OCI-LY3 (cell line): ENCODE results near the gene SF3B6.

Source experiments
- EZH2phosphoT487 ChIP-seq: fragments of 200-600 bp; shearing (Covaris generic); IDR thresholded peaks from 2 replicates; pipeline ENCODE4 v1.6.1; 2018; ENCODE audit warnings: antibody characterized with exemption, mixed run types, low read depth
- TF ChIP-seq, protein P1 (sequence below): fragments of 200-600, 300-600 bp; sonication (generic); IDR thresholded peaks from 2 replicates; pipeline ENCODE4 v1.5.1; 2014; ENCODE audit warnings: antibody characterized with exemption, low read length, low read depth

DNA sequence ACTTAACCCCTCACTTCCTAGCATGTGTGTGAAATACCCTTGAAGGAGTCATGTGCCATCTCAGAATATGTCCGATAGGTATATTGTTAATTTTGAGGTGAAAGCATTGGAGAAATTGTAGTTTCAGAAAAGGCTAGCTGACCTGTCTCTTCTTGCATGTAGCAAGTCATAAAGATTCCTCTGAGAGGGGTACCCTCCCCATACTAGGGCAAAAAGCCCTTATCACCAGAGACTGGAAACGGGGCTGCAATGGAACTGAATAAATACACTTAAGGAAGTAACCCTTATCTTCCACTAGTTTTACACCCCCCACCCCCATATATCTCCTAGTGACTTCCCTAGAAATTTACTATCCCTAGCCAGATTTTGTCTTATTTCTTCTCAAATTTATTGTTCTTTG lies 1.8 kb upstream of the SF3B6 start:
- TF ChIP-seq, protein P1, sequence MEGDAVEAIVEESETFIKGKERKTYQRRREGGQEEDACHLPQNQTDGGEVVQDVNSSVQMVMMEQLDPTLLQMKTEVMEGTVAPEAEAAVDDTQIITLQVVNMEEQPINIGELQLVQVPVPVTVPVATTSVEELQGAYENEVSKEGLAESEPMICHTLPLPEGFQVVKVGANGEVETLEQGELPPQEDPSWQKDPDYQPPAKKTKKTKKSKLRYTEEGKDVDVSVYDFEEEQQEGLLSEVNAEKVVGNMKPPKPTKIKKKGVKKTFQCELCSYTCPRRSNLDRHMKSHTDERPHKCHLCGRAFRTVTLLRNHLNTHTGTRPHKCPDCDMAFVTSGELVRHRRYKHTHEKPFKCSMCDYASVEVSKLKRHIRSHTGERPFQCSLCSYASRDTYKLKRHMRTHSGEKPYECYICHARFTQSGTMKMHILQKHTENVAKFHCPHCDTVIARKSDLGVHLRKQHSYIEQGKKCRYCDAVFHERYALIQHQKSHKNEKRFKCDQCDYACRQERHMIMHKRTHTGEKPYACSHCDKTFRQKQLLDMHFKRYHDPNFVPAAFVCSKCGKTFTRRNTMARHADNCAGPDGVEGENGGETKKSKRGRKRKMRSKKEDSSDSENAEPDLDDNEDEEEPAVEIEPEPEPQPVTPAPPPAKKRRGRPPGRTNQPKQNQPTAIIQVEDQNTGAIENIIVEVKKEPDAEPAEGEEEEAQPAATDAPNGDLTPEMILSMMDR: no peak
- TF ChIP-seq EZH2phosphoT487: no peak
